GM18951 (cell line): ENCODE data around the gene MYH7.

Experiments used
- POLR2A ChIP-seq: IDR thresholded peaks from 4 replicates; pipeline ENCODE4 v1.6.1; 2011; ENCODE audit warnings: mild to moderate bottlenecking; ENCODE audit not compliant: insufficient read length, insufficient read depth; ENCODE audit errors: extremely low read depth
- in situ Hi-C: fragments of 300-500 bp; cut with MboI; formaldehyde crosslinking; loops from one replicate; pipeline ENCODE4 v1.12.0; 2022; ENCODE audit warnings: low sequenced_read_pairs, mixed read lengths, inconsistent platforms; ENCODE audit not compliant: unreplicated experiment

The MYH7 gene

DNA sequence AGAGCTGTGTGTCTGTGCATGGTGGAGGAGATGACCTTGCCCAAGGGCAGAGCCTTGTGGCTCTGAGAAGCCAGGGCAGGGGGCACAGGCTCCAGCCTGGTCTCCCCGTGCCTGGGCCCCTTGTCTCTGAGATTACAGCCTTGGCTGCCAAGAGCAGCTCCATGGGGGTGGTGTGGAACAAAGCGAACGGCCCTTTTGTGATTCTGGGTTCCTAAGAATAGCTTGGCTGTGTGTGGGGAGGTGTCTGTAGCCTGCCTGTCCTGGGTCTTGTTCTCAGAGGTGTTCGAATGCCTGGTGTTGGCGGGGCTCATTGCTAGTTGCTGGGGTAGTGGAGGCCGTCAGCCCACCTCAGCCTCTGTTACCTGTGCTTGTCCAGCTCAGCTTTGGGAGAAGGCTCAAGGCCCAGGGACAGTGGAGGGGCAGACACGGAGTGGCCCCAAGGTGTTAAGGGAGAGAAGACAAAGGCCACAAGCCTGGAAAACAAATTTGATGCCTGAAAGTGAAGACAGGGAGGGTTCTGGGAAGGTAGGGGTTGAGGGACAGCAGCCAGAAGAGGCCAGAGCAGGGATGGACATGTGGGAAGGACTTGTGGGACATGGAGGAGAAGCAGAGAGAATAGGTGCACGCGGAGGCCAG lies 7.4 kb upstream of the MYH7 start:
- in situ Hi-C loops, result no loop called here

DNA sequence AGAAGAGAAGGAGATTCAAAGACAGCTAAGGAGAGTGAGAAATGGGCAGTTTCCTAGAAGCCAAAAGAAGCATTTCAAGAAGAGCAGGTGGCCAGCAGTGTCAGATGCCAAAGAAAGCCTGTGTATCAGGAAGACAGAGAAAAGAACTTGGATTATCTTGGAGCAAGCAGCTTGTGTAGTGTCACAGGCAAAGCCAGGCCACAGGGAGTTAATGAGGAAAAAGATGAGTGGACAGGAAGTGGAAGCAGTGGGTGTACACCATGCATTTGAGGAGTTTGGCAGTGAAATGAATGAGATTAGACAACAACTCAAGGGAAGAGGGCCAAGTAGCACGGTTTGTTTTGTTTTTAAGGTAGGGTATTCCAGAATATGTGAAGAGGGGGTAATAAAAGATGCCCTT lies 5.6 kb upstream of the MYH7 start:
- no peak for TF ChIP-seq POLR2A
- in situ Hi-C loops, result no loop called here

More for the DNA sequence above, 7.4 kb upstream of the MYH7 start:
- TF ChIP-seq POLR2A, result no peak

DNA sequence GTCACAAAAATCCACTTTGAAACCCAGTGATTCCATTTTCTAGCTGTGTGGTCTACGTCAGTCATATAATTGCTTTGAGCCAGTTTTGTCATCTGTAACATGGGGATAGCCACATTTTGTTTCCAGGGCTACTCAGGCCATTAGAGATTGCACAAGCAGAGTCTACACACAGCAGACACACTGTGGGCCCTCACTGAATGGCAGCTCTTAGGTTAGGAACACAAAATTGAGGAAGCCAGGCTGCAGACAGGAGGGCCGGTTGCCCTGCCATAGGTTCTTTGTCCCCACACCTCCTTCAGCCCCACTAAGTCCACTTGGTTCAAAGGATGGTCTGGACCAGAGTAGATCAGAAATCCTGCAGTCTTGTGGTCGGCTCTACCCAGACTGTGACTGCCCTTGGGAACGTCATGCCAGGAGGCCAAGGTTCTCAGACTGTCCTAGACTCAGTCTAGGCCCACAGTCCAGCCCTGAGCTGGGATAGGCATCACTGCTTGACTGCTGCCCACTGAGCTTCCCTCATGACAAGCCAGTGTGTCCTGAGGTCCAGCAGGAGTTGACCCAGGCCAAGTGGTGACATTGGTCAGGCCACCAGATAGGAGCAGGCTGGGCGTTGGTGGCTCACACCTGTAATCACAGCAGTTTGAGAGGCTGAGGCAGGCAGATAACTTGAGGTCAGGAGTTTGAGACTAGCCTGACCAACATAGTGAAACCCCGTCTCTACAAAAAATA lies 3.8 kb upstream of the MYH7 start:
- in situ Hi-C loops, result no loop called here
- TF ChIP-seq POLR2A, result no peak

DNA sequence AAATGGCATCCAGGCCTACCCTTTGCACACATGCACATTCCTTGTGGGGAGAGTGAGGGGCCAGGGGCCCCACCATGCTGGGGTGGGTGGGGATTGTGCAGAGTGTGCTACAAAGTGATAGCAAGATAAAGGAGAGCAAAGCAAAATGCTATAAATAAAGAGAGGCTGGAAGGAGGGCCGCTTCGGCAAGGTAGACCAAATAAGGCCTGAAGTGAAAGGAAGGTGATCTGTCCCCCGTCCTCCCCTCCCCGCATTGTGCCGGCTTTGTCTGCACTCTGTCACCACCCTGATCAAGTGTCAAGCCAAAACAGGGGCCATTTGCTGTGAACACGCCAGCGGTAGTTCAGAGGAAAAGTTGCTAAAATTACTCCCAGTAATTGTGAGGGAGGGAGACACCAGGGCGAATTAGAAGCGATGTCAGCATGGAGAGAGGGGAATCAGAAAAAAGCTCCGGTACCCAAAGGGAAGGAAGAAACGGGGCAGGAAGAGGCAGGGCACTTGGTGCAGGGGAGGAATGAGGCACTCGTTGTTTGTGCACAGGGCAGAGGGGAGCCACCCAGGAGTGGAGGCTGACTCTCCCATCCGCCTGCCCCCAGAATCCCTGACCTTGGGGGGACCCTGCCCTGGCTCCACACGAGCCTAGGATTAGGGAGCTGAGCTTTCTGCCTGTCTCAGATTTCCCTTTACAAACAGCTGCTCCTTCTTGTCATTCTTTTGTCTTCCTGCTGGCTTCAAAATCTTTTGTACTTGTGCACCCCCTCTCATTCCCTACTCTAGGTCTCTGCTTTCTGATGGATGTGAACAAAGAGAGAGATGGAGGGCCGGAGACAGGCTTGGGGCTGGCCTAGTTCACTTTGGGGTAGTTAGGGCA lies 2.9 kb upstream of the MYH7 start:
- in situ Hi-C loops, result no loop called here
- TF ChIP-seq POLR2A, result no peak

DNA sequence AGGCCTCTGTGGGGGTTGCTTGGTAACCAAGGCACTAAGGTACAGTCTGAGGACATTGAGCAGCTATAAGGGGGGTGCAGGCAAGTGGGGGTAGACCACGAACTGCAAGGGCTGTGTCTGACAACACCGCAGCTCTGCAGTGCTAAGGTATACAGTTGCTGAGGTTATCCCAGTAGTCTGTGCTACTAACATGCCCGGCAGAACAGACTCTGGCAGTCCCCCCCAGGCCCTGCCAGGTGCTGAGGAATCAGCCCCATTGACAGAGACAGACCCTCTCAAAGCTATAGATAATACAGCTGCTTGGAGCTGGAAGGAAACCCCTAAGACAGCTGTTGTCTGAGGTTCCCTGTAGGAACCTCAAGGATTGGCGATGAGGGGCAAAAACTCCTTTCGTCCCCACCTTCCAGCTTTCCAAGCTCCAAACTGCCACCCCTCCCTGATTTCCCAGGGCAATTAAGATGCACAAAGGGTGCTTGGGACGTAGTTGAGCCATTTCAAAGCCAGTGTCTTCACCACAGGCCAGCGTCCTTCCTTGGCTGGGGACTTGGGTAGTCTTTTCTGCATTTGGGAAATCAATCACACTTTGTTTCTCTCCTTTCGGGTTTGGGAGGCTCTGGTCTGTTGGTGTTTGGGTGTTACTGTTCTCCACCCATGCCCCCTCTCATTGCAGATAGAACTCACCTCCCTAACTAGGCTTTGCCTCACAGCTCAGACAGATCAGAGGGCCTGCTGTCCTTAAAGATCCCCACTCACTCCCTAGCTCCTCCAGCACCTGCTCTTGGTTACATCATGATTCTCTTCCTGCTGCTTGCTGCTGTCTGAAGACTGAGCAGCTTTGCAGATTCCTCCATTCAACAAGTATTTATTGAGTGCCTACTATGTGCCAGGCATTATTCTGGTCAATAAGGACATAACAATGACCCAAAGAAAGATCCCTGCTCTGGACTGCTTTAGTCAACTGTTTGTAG lies 2.0 kb upstream of the MYH7 start:
- TF ChIP-seq POLR2A, result no peak
- in situ Hi-C loops, result no loop called here

DNA sequence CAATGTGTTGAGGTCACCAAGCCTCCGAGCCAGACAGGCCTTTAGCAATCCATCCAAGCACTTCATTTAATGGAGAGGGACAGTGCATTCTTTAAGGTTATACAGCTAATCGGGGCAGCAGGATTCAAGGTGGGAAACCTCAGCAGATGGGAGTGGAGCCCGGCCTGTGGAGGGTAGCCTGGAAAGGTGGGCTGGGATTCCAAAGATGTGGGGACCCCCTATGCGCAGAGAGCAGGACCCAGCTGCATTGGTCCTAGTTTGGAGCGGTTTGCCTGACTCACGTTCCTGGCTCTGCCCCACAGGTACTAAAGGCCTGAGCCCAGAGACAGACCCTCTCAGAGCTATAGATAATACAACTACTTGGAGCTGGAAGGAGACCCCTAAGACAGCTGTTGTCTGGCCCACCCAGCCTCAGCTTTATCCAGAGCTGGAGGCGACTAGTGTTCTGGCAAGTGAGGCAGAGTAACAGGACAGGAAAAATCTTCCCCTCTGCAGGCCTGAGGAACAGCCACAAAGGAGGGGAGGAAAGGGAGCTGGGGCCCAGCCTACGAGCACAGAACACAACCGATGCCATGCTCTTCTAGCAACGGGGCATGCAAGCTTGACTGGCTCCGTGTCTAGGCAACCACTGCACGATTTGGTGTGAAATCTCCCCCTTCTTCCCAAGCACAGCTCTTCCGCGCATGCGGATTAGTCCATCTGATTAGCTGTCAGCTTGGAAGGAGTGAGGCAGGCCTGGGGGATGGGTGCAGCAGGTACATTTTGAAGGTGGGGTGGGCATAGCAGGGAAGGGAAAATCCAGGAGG lies 1.1 kb upstream of the MYH7 start:
- in situ Hi-C loops, result no loop called here
- TF ChIP-seq POLR2A, result no peak

DNA sequence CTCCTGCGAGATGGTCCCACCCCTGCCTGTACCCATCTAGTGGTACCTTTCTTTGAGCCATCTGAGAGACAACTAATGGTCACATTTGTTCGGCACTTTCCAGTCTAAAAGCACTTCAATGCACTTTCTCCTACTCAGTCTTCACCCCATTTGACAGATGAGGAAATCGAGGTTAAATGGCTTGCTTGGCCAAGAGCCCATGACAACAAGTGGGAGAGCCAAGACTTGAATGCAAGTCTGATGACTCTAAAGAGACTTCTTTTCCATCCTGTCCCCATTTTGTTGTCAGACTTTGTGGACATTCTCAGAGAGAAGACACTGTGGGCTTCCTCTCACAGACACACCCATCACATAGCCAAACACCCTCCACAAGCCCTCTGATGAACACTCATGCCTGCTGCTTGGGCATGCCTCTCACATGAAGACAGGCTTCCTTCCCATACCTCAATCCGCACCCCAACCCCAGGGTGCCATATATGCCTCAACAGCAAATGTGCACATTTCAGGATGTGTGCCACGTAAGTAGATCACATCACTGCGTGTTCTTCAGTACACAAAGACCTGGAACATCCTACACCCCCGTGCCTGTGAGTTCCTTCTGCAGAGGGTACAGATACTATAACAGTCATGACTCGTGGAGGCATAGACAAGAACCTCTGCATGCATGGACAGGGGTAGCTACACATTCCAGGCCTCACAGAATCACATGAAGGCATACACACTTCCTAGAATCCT lies 805 bp downstream of the MYH7 start:
- in situ Hi-C loops, result no loop called here
- TF ChIP-seq POLR2A, result no peak

DNA sequence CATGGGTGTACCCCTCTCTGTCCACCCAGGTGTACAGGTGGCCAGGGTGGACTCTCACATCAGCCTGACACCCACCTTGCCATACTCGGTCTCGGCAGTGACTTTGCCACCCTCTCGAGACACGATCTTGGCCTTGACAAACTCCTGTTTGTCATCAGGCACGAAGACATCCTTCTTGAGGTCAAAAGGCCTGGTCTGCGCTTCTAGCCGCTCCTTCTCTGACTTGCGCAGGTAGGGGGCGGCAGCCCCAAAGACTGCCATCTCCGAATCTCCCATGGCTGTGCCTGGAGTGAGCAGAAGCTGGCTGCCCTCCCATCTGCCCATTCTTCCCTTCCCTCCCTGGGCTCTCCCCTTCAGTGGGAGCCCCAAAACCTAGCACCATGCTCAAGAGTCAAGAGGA lies 2.0 kb downstream of the MYH7 start:
- TF ChIP-seq POLR2A, result no peak
- in situ Hi-C loops, result no loop called here

DNA sequence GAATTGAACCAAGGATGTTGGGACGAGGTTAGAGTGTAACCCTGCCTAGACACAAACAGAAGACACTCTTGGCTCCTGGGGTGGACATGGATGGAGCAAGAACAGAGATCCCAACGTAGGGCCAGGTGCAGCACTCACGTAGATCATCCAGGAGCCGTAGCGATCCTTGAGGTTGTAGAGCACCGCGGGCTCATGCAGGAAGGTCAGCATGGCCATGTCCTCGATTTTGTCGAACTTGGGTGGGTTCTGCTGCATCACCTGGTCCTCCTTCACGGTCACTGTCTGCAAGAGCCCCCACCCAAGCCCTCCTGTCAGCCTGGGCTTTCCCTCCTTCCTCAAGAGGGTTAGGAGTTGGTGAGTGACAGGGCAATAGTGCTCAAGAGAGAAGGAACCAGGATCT lies 2.5 kb downstream of the MYH7 start:
- TF ChIP-seq POLR2A, result no peak
- in situ Hi-C loops, result no loop called here

DNA sequence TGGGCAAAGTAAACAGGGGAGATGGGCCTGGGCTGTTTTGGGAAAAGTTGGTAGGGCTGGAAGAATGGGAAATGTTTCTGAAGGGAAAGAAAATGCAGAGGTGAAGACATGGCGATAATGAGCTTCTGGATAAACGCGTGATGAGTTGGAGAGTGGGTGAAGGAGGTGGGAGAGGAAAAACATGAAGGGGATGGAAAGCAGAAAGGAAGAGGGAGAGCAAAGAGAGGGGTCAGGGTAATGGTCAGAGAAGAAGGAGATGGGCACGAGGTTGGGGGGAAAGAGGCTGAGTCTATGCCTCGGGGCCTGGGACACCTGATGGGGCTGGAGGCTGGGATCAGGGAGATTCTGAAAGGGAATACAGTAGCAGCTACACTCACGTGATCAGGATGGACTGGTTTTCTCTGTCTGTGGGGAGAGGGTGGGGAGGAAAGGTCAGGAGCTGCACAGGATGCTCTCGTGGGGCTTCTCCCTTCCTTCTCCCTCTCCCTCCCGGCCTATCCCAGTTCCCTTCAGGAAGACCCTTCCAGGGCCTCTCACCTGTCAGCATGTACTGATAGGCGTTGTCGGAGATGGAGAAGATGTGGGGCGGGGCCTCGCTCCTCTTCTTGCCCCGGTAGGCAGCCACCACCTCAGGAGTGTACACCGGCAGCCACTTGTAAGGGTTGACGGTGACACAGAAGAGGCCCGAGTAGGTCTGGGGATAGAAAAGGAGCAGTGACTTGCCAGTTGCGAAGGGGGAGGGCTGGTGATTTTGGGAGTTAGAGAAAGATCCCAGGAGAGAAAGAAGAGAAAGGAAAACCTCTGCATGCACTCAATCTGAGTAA lies 3.1 kb downstream of the MYH7 start:
- in situ Hi-C loops, result no loop called here
- no peak for TF ChIP-seq POLR2A
